K562 (cell line): ENCODE measurements around the gene RGS17. TPM values are rescaled to one million over a fixed set of nuclear protein-coding genes. Genes with fewer than 3 reads are reported as not detected.

Experiments
- CBFA2T2 ChIP-seq: fragments of 450-650 bp; conservative IDR thresholded peaks from 2 replicates; pipeline ENCODE4 v1.6.1; 2017; ENCODE audit warnings: mild to moderate bottlenecking
- CREM ChIP-seq: IDR thresholded peaks from 2 replicates; pipeline ENCODE4 v1.6.1; 2014; ENCODE audit warnings: antibody characterized with exemption, low read depth
- FIP1L1 ChIP-seq: fragments of 200-400 bp; formaldehyde crosslinking; IDR thresholded peaks from 2 replicates; pipeline ENCODE4 v1.6.1; 2018; ENCODE audit warnings: mild to moderate bottlenecking, low read depth, low read length; ENCODE audit not compliant: poor library complexity, severe bottlenecking
- HDAC3 ChIP-seq: fragments of 450-650 bp; IDR thresholded peaks from 2 replicates; pipeline ENCODE4 v1.6.1; 2018; ENCODE audit warnings: borderline replicate concordance, mild to moderate bottlenecking, moderate library complexity; ENCODE audit not compliant: partially characterized antibody
- MAFG ChIP-seq: fragments of 450-650 bp; conservative IDR thresholded peaks from 2 replicates; pipeline ENCODE4 v1.6.1; 2016; ENCODE audit warnings: missing genetic modification characterization, missing compliant biosample characterization
- NFIX ChIP-seq: fragments of 250-450 bp; sonication (Bioruptor Pico); IDR thresholded peaks from 2 replicates; pipeline ENCODE4 v1.4.0; 2020; ENCODE audit warnings: low read depth, mild to moderate bottlenecking, moderate library complexity
- PRPF4 ChIP-seq: fragments of 200-400 bp; formaldehyde crosslinking; IDR thresholded peaks from one replicate; pipeline ENCODE4 v1.6.1; 2017; ENCODE audit warnings: low read length, low read depth, mild to moderate bottlenecking; ENCODE audit not compliant: insufficient read depth, poor library complexity, severe bottlenecking
- RBM14 ChIP-seq: fragments of 200-400 bp; formaldehyde crosslinking; IDR thresholded peaks from 2 replicates; pipeline ENCODE4 v1.6.1; 2018; ENCODE audit warnings: low read depth, mild to moderate bottlenecking, low read length, moderate library complexity, borderline replicate concordance; ENCODE audit not compliant: insufficient read depth
- SMARCA5 ChIP-seq: fragments of 450-650 bp; IDR thresholded peaks from 2 replicates; pipeline ENCODE4 v1.6.1; 2016
- XRCC5 ChIP-seq: fragments of 200-400 bp; formaldehyde crosslinking; IDR thresholded peaks from 2 replicates; pipeline ENCODE4 v1.6.1; 2017; ENCODE audit warnings: low read depth, mild to moderate bottlenecking, low read length
- ZNF316 ChIP-seq: fragments of 450-650 bp; IDR thresholded peaks from 2 replicates; pipeline ENCODE4 v1.6.1; 2016
- ZNF561 ChIP-seq: fragments of 450-650 bp; formaldehyde crosslinking; conservative IDR thresholded peaks from 2 replicates; pipeline ENCODE4 v1.4.0; 2020; ENCODE audit warnings: mild to moderate bottlenecking, moderate library complexity
- ZNF75A ChIP-seq: fragments of 450-650 bp; formaldehyde crosslinking; IDR thresholded peaks from 2 replicates; pipeline ENCODE4 v1.4.0; 2020; ENCODE audit warnings: mild to moderate bottlenecking
- polyA plus RNA-seq, 8 experiments: library from polyadenylated mRNA; depleted of rRNA in 4 of 8; stranded (reverse) in 5 of 8; unstranded in 3 of 8; fragments of >200 nt; fragmentation: Nextera tagmentation in 2 of 8; fragmentation: Illumina TruSeq in 1 of 8; extraction: Ambion mirVana in 2 of 8; extraction: Trizol in 1 of 8; gene quantifications; 2 replicates each; pipeline versions ENCODE4 v1.2.1 to v1.2.3, GENCODE V29; 2011 to 2014; ENCODE audit warnings: inconsistent platforms in 1 of 8, missing spikeins in 1 of 8
- total RNA-seq, 7 experiments: library from RNA; depleted of rRNA in 6 of 7; stranded (reverse); fragments of >200 nt in 6 of 7; fragmentation: Illumina TruSeq in 2 of 7; extraction: Trizol in 2 of 7; gene quantifications; 2 replicates each; pipeline versions ENCODE4 v1.2.1 to v1.2.3, GENCODE V29; 2011 to 2021; ENCODE audit warnings: low replicate concordance in 1 of 7
- TF ChIP-seq, protein P1 (sequence below), 2 experiments: fragments of 450-650 bp in 1 of 2; sonication (generic) in 1 of 2; formaldehyde crosslinking in 1 of 2; IDR thresholded peaks in 1 of 2; conservative IDR thresholded peaks in 1 of 2; 2 replicates each; pipeline versions ENCODE4 v1.6.1 to v1.8.1; 2016 to 2023; ENCODE audit warnings: mild to moderate bottlenecking in 2 of 2, moderate library complexity in 2 of 2, inconsistent platforms in 1 of 2, missing genetic modification reagents in 1 of 2
- TF ChIP-seq, protein P2 (sequence below): sonication (generic); formaldehyde crosslinking; IDR thresholded peaks from 2 replicates; pipeline ENCODE4 v1.8.1; 2022; ENCODE audit warnings: missing genetic modification reagents
- TF ChIP-seq, protein P3 (sequence below): fragments of 250-450 bp; sonication (Bioruptor Pico); IDR thresholded peaks from 2 replicates; pipeline ENCODE4 v1.4.0; 2020; ENCODE audit warnings: mild to moderate bottlenecking, moderate library complexity
- TF ChIP-seq, protein P4 (sequence below): fragments of 250-450 bp; sonication (Bioruptor Pico); IDR thresholded peaks from 2 replicates; pipeline ENCODE4 v1.8.0; 2021; ENCODE audit warnings: borderline replicate concordance, mild to moderate bottlenecking, moderate library complexity; ENCODE audit not compliant: poor library complexity, severe bottlenecking
- TF ChIP-seq, protein P5 (sequence below): fragments of 200-800 bp; sonication (Bioruptor generic); IDR thresholded peaks from 2 replicates; pipeline ENCODE4 v1.6.1; 2017; ENCODE audit warnings: missing genetic modification characterization, missing compliant biosample characterization

The RGS17 gene
- total and polyA plus RNA-seq, 9 of the 15 experiments (the other 6 are each of a cell fraction or from before 2014, with no cell fraction given), result 0.01 to 0.14 (median 0.08) TPM; not detected in 6

DNA sequence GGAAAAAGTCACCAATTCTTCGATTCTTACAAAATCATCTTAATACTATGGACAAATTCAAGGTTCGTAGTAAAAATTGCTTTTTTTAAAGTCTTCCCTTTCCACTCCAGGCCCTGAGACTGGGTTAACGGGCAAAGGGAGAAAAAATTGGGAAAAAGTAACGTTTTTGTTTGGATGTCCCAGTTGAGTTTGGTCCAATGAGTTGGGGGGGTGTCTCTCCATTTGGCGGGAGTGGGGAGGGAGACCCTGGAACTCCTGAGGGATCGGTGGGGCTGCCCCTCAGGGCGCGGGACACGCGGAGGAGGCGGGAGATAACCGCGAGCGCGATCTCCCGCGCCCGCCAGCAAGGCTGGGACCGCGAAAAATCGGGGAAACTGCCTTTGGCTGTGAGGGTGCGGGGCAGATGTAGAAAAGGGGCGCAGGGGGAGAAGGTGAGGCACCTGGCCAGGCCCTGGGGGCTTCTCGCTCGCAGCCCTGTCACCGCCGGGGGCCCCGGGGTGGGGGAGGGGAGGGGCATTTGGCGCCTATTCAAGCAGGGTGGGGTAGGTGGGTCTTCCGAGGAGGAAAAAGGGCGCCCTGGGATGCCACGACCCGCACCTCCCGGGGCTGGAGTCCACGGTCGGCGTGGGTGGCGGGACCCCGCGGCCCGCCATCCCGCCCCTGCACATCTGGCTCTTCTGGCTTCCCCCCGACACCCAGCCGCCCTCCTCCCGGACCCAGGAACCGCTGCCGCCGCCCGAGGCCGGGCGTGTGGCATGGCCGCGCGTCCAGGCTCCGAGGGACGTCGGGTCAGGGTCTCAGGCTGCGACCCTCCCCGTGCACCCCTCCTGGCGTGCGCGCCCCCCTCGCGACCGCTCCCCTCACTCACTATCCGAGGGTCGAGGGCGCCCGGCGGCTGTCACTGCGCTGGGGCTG, 148.8 kb downstream of the RGS17 start (continued):
- TF ChIP-seq HDAC3, result no peak
- TF ChIP-seq FIP1L1, result no peak
- TF ChIP-seq CREM, result 0 out of 2 replicates have a peak, but pooled peaks have one; percentile 37
- TF ChIP-seq, protein P1, sequence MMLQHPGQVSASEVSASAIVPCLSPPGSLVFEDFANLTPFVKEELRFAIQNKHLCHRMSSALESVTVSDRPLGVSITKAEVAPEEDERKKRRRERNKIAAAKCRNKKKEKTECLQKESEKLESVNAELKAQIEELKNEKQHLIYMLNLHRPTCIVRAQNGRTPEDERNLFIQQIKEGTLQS (IDR thresholded peaks at IDR 0.05), result no peak
- TF ChIP-seq, protein P1 (CRISPR knock-in tag; conservative IDR thresholded peaks at IDR 0.05), result no peak
- no peak for TF ChIP-seq ZNF561 (CRISPR knock-in tag)
- TF ChIP-seq, protein P2, sequence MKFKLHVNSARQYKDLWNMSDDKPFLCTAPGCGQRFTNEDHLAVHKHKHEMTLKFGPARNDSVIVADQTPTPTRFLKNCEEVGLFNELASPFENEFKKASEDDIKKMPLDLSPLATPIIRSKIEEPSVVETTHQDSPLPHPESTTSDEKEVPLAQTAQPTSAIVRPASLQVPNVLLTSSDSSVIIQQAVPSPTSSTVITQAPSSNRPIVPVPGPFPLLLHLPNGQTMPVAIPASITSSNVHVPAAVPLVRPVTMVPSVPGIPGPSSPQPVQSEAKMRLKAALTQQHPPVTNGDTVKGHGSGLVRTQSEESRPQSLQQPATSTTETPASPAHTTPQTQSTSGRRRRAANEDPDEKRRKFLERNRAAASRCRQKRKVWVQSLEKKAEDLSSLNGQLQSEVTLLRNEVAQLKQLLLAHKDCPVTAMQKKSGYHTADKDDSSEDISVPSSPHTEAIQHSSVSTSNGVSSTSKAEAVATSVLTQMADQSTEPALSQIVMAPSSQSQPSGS (CRISPR knock-in tag), result no peak
- no peak for TF ChIP-seq CBFA2T2
- TF ChIP-seq, protein P3, sequence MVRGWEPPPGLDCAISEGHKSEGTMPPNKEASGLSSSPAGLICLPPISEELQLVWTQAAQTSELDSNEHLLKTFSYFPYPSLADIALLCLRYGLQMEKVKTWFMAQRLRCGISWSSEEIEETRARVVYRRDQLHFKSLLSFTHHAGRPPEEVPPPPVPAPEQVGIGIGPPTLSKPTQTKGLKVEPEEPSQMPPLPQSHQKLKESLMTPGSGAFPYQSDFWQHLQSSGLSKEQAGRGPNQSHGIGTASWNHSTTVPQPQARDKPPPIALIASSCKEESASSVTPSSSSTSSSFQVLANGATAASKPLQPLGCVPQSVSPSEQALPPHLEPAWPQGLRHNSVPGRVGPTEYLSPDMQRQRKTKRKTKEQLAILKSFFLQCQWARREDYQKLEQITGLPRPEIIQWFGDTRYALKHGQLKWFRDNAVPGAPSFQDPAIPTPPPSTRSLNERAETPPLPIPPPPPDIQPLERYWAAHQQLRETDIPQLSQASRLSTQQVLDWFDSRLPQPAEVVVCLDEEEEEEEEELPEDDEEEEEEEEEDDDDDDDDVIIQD (CRISPR knock-in tag), result no peak
- TF ChIP-seq ZNF316, result no peak
- no peak for TF ChIP-seq MAFG (tag)
- TF ChIP-seq ZNF75A, result no peak
- TF ChIP-seq RBM14, result 0 out of 2 replicates have a peak, but pooled peaks have one; percentile 85
- no peak for TF ChIP-seq NFIX (CRISPR knock-in tag)
- TF ChIP-seq, protein P4, sequence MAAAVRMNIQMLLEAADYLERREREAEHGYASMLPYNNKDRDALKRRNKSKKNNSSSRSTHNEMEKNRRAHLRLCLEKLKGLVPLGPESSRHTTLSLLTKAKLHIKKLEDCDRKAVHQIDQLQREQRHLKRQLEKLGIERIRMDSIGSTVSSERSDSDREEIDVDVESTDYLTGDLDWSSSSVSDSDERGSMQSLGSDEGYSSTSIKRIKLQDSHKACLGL, result no peak
- peak; percentile 89 for TF ChIP-seq PRPF4
- TF ChIP-seq SMARCA5, result no peak
- TF ChIP-seq XRCC5, result no peak
- TF ChIP-seq, protein P5, sequence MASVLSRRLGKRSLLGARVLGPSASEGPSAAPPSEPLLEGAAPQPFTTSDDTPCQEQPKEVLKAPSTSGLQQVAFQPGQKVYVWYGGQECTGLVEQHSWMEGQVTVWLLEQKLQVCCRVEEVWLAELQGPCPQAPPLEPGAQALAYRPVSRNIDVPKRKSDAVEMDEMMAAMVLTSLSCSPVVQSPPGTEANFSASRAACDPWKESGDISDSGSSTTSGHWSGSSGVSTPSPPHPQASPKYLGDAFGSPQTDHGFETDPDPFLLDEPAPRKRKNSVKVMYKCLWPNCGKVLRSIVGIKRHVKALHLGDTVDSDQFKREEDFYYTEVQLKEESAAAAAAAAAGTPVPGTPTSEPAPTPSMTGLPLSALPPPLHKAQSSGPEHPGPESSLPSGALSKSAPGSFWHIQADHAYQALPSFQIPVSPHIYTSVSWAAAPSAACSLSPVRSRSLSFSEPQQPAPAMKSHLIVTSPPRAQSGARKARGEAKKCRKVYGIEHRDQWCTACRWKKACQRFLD (CRISPR knock-in tag), result no peak; the same call in 1 of the 2 replicates
